Fibroblast of the aortic adventitia (primary cell): ENCODE data around the gene TAGLN. TPM values are rescaled to one million over a fixed set of nuclear protein-coding genes. Genes with fewer than 3 reads are reported as not detected.
"Not testable (repeated sequence)": the region's sequence is repeated elsewhere in the genome, so short reads cannot be mapped to it uniquely, and the experiment has no call there.

Source experiments
- DNase-seq: peaks from one replicate; pipeline ENCODE4 v3.0.0-alpha.2; 2010; ENCODE audit warnings: low read depth
- H3K4me3 ChIP-seq: 2 replicates; pipeline ENCODE4 v1.5.1; 2011; ENCODE audit warnings: low read depth, mild to moderate bottlenecking, control low read depth, low read length, moderate library complexity
- total RNA-seq: library from RNA; depleted of rRNA; stranded (reverse); fragments of >200 nt; gene quantifications from 2 replicates; pipeline ENCODE4 v1.2.3, GENCODE V29; 2012; ENCODE audit warnings: low replicate concordance
- TF ChIP-seq, protein P1 (sequence below): IDR thresholded peaks from 2 replicates; pipeline ENCODE4 v1.5.1; 2011; ENCODE audit warnings: mild to moderate bottlenecking, low read length, control low read depth, inconsistent platforms; ENCODE audit not compliant: insufficient read depth

TAGLN gene
- total RNA-seq, 1 donor: 631 TPM

DNA sequence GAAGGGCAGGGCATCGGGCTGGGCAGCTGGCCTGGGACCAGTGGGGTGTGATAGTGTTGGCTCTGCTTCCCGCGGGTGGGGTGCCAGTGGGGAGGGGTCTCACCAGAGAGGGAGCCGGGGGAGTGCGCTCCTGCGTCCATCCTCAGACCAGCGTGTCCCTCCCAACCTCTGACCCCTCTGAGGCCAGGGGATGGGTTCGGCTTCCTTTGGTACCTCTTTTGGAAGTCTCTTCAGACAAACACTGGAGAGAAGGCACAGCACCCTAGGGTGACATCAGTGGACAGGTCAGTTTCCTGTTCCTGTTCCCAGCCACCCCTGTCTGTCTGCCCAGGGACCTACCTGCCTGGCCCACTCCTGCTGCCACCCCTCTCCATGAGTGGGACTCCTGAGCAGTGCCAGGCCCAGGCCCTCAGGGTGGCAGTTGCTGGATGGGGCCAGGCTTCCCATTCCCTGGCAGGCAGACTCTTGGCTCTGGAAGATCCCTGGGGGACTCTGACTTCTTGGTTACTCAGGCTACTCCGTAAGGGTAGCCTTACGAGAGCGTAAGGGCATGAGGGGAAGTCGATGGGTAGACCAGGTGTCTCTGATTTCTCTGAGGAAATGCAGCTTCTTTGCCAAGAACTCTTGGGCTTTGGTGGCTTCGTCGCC, 2.6 kb downstream of the TAGLN start:
- peak; percentile 44 for DNase-seq
- TF ChIP-seq, protein P1, sequence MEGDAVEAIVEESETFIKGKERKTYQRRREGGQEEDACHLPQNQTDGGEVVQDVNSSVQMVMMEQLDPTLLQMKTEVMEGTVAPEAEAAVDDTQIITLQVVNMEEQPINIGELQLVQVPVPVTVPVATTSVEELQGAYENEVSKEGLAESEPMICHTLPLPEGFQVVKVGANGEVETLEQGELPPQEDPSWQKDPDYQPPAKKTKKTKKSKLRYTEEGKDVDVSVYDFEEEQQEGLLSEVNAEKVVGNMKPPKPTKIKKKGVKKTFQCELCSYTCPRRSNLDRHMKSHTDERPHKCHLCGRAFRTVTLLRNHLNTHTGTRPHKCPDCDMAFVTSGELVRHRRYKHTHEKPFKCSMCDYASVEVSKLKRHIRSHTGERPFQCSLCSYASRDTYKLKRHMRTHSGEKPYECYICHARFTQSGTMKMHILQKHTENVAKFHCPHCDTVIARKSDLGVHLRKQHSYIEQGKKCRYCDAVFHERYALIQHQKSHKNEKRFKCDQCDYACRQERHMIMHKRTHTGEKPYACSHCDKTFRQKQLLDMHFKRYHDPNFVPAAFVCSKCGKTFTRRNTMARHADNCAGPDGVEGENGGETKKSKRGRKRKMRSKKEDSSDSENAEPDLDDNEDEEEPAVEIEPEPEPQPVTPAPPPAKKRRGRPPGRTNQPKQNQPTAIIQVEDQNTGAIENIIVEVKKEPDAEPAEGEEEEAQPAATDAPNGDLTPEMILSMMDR: no peak
- peak overlapping the region; percentile 72 for H3K4me3 ChIP-seq

DNA sequence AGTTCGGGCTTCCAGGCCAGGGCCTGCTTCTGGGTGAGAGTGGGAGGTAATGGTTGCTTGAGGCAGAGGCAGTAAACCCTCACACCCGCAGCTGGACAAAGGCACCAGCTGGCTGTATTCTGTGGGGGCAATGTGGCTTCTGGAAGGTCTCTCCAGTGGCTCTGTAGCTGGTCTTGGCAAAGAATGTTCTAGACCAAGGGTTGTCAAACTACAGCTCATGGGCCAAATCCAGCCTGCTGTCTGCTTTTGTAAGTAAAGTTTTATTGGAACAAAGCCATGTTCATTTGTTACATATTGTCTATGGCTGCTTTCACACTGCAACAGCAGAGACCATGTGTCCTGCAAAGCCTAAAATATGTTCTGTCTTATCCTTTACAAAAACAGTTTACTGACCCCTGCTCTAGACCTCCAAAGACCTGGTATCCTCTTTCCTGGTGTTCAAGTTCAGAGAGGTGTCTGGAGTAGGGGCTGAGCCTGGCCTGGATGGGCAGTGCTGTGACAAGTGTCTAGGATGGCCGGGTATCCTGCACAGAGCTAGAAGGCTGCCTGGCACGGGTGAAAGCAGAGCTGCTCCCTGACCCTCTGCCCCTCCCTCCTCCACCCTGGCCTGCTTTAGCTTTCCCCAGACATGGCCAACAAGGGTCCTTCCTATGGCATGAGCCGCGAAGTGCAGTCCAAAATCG, 3.4 kb downstream of the TAGLN start:
- TF ChIP-seq, protein P1: no peak
- DNase-seq: peak; percentile 48
- H3K4me3 ChIP-seq: peak overlapping the region; percentile 72

DNA sequence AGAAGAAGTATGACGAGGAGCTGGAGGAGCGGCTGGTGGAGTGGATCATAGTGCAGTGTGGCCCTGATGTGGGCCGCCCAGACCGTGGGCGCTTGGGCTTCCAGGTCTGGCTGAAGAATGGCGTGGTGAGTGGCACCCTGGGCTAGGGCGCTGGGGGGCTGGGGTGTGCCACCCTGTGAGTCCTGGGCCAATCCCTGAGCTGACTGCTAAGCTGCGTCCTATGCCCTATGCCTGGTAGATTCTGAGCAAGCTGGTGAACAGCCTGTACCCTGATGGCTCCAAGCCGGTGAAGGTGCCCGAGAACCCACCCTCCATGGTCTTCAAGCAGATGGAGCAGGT, 3.9 kb downstream of the TAGLN start:
- TF ChIP-seq, protein P1: no peak
- DNase-seq: no peak
- no peak overlapping the region for H3K4me3 ChIP-seq

DNA sequence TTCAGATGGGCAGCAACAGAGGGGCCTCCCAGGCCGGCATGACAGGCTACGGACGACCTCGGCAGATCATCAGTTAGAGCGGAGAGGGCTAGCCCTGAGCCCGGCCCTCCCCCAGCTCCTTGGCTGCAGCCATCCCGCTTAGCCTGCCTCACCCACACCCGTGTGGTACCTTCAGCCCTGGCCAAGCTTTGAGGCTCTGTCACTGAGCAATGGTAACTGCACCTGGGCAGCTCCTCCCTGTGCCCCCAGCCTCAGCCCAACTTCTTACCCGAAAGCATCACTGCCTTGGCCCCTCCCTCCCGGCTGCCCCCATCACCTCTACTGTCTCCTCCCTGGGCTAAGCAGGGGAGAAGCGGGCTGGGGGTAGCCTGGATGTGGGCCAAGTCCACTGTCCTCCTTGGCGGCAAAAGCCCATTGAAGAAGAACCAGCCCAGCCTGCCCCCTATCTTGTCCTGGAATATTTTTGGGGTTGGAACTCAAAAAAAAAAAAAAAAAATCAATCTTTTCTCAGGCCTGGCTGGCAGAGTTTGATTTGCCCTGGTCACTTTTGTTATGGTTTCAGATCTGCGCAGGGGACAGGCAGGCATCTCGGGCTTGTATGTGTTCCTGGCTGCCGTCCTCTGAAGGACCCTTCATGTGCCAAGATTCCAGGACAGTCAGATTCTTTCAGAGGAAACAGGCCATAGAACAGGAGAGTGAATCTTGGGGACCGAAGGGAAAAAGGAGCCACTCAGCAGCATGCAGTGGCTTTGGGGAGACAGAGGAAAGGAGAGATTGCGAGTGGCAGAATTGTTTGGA, 5.3 kb downstream of the TAGLN start:
- no peak overlapping the region for H3K4me3 ChIP-seq
- no peak for DNase-seq
- TF ChIP-seq, protein P1: no peak

DNA sequence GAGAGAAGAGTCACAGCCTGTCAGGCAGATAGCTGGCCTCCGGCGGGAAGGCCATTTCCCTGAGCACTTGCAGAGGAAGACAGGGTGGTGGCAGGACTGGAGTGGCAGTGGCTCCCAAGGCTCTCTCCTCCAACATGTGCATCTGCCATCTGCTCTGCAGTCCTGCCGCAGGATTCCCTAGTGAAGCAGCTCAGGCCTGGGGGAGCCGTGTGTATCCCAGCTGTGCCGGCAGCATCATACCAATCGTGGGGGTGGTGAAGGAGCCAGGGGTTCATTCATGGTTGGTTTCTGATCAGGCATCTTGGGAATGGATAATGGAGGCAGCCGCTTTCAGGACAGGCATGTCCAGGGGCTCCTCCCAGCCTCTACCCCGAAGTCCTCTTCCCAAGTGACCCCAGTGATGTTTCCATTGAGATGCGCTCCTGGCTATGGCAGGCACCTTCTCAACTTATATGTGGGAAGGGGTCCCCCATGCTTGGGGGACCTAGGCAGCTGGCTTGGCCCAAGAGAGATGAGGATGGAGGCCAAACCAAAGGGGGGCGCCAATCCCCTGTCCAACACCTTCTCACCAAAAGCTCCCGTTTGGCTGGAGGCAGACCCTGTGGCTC, 6.1 kb downstream of the TAGLN start:
- H3K4me3 ChIP-seq: no peak overlapping the region
- TF ChIP-seq, protein P1: no peak
- DNase-seq: no peak

DNA sequence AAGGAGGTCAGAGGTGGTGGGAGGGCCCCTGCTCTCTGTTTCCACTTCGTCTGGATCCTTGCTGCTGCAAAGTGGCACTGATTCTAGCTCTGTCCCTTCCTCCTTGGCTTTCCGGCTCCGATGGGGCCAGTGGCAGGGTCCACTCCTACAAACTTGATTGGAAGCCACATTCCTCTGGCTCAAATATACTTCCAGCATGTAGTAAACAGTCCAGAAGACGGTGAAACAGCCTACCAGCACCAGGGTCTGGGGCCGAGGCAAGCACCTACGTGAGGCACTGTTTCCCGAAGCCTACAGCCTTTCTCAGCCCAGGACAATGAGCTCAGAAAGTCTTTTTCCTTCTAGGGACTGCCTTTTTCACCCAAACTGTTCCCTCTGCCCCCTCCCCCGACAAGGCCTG, 6.9 kb downstream of the TAGLN start:
- H3K4me3 ChIP-seq, DNase-seq: not testable (repeated sequence)

DNA sequence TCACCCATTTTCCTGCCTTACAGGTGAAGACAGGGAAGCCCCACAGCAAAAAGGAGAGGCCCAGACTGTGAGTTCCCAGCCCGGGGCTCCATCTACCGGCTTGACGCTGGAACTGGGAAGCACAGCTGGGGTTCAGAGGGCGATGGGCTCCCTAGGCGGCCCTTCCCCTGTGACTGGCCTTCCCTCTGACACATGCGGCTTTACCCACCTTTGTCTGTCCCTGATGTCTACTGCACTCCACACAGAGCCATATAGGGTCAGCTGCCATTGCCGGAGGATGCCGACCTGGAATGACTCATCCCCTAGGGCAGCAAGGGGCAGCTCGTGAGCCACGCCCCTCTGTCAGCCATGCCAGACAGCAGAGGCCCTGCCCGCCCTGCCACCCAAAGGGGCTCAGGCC, 7.7 kb downstream of the TAGLN start:
- H3K4me3 ChIP-seq, DNase-seq: not testable (repeated sequence)

DNA sequence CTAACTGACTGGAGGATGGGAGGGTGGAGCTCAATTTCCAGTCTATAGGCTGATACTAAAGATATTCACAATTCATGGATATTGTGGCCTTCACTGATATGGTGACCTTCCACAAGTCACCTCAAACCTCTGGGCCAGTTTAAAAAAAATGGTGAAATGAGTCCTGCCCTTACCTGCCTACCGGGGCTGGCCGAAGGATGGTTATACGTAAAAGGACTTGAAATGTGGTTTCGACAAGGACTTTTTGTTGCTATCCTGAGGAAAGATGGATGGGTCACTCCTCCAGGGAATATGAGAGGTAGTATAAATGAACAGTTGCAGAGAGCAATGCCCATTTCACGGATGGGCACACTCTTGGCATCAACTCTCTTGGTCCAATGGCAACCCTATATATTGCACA, 8.3 kb downstream of the TAGLN start:
- H3K4me3 ChIP-seq: not testable (repeated sequence)

More for the DNA sequence above, 8.3 kb downstream of the TAGLN start:
- DNase-seq: not testable (repeated sequence)
